ENCODE results near the gene TUG1.

DNA sequence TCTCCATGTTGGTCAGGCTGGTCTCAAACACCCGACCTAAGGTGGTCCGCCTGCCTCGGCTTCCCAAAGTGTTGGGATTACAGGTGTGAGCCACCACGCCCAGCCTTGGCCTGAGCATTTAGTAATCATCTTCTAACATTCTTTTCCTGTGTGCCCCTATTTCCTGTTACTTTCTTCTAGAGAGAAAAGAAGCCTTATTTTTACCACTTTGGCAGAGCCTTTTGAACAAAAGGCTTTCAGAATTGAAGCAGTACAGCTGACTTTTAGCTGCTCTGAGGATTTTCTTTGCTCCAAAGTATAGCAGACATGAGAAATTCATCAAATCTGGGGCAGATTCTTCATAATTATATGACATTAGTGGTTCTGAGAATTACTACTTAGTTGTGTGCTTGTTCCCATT, 13.9 kb upstream of the TUG1 start:
- TF ChIP-seq, protein P1, sequence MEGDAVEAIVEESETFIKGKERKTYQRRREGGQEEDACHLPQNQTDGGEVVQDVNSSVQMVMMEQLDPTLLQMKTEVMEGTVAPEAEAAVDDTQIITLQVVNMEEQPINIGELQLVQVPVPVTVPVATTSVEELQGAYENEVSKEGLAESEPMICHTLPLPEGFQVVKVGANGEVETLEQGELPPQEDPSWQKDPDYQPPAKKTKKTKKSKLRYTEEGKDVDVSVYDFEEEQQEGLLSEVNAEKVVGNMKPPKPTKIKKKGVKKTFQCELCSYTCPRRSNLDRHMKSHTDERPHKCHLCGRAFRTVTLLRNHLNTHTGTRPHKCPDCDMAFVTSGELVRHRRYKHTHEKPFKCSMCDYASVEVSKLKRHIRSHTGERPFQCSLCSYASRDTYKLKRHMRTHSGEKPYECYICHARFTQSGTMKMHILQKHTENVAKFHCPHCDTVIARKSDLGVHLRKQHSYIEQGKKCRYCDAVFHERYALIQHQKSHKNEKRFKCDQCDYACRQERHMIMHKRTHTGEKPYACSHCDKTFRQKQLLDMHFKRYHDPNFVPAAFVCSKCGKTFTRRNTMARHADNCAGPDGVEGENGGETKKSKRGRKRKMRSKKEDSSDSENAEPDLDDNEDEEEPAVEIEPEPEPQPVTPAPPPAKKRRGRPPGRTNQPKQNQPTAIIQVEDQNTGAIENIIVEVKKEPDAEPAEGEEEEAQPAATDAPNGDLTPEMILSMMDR (conservative IDR thresholded peaks at IDR 0.05; ENCODE audit: low read depth, low read length), result no peak
- TF ChIP-seq EZH2 (IDR thresholded peaks at IDR 0.05; ENCODE audit: borderline replicate concordance, low read depth, low read length, poor library complexity, severe bottlenecking), result no peak

Measured in A673 (cell line).